Suprapubic skin (tissue), 4 donors: ENCODE measurements around the gene TMCO4. TPM values are rescaled to one million over a fixed set of nuclear protein-coding genes. Genes with fewer than 3 reads are reported as not detected.

Source experiments
- DNase-seq, 2 donors: peaks; one replicate each; pipeline ENCODE4 v3.0.0-alpha.2; 2019; ENCODE audit warnings: low spot score in 2 of 2
- H3K27ac ChIP-seq: fragments of 200-600 bp; sonication (generic); one replicate; pipeline ENCODE4 v1.5.1; 2019
- H3K27me3 ChIP-seq: fragments of 200-600 bp; sonication (generic); one replicate; pipeline ENCODE4 v1.5.1; 2019
- H3K36me3 ChIP-seq: fragments of 200-600 bp; sonication (generic); one replicate; pipeline ENCODE4 v1.5.1; 2019
- H3K4me1 ChIP-seq: fragments of 200-600 bp; sonication (generic); one replicate; pipeline ENCODE4 v1.5.1; 2019
- H3K4me3 ChIP-seq: fragments of 200-600 bp; sonication (generic); one replicate; pipeline ENCODE4 v1.5.1; 2019; ENCODE audit warnings: mild to moderate bottlenecking
- H3K9me3 ChIP-seq: fragments of 200-600 bp; sonication (generic); one replicate; pipeline ENCODE4 v1.5.1; 2019
- CTCF ChIP-seq, 2 donors: fragments of 200-600 bp in 1 of 2; fragments of 450-650 bp in 1 of 2; sonication (generic) in 1 of 2; IDR thresholded peaks; one replicate each; pipeline ENCODE4 v1.5.1; 2016 to 2019; ENCODE audit warnings: antibody characterized with exemption in 2 of 2, mild to moderate bottlenecking in 1 of 2, moderate library complexity in 1 of 2
- EP300 ChIP-seq: sonication (generic); formaldehyde crosslinking; IDR thresholded peaks from one replicate; pipeline ENCODE4 v1.6.1; 2017; ENCODE audit warnings: antibody characterized with exemption
- POLR2A ChIP-seq, 2 donors: fragments of 450-650 bp; IDR thresholded peaks; one replicate each; pipeline ENCODE4 v1.6.1; 2017; ENCODE audit warnings: antibody characterized with exemption in 2 of 2, mild to moderate bottlenecking in 2 of 2, moderate library complexity in 2 of 2
- POLR2AphosphoS5 ChIP-seq, 3 donors: sonication (generic); formaldehyde crosslinking; IDR thresholded peaks; one replicate each; pipeline ENCODE4 v1.6.1; 2017; ENCODE audit warnings: antibody characterized with exemption in 3 of 3
- WGBS: methylation state at CpG from one replicate; pipeline ENCODE4 v1.1.5; 2018; 5-methylcytosine and 5-hydroxymethylcytosine counted together
- total RNA-seq, 4 donors: library from RNA; depleted of rRNA; stranded (reverse); fragments of >200 nt; gene quantifications; one replicate each; pipeline ENCODE4 v1.1.0, GENCODE V29; 2016

The TMCO4 gene
- total RNA-seq, 4 donors from 2014 or later, result 11.6 to 23.8 (median 15.0) TPM

- H3K4me1 ChIP-seq, result no peaks in the 10 kb centered on the region
- H3K9me3 ChIP-seq, result no peaks in the 10 kb centered on the region
- no peak for DNase-seq
- TF ChIP-seq POLR2A (IDR thresholded peaks at IDR 0.05) (no peak), CTCF (IDR thresholded peaks at IDR 0.05) (no peak), POLR2AphosphoS5 (IDR thresholded peaks at IDR 0.05) (no peak), EP300 (no peak)
- peaks cover 15% of the 10 kb centered on the region for H3K27me3 ChIP-seq
- H3K36me3 ChIP-seq, result no peaks in the 10 kb centered on the region
- H3K4me3 ChIP-seq, result no peak overlapping the region
- H3K27ac ChIP-seq, result no peak overlapping the region
- WGBS, result 33% methylated on average over 6 of the region's 6 CpGs
Observed at GRCh38 chr1:19825298-19825697, 25.6 kb upstream of the TMCO4 start.

GRCh38 chr1:19824541-19824940 is 24.8 kb upstream of the TMCO4 start:
- no peak overlapping the region for H3K27ac ChIP-seq
- peaks cover 10% of the 10 kb centered on the region for H3K27me3 ChIP-seq
- no peak for DNase-seq
- TF ChIP-seq POLR2A (IDR thresholded peaks at IDR 0.05) (no peak), CTCF (IDR thresholded peaks at IDR 0.05) (no peak), POLR2AphosphoS5 (IDR thresholded peaks at IDR 0.05) (no peak), EP300 (no peak)
- no peaks in the 10 kb centered on the region for H3K9me3 ChIP-seq
- no peak overlapping the region for H3K4me3 ChIP-seq
- no peaks in the 10 kb centered on the region for H3K36me3 ChIP-seq
- no peaks in the 10 kb centered on the region for H3K4me1 ChIP-seq
- WGBS, result 62% methylated on average over 4 of the region's 4 CpGs

DNA sequence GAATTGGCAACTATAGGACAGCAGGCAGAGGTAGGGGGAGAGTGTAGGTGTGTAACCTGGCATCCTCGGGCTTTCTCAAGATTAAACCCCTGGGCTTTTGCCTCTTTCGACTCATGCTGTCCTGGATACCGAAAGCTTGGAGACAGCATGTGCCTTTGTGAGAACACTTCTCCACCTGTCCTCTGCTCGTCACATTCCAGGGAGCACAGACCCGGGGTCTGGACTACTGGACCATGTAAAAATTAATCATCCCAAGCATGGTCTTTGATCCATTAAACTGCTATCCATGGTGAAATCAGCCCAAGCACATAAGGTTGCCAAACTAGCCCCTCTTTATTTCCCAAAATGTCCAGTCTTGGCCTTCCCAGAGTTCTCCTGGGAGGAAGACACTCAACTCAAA is 24.3 kb upstream of the TMCO4 start:
- no peaks in the 10 kb centered on the region for H3K4me1 ChIP-seq
- 73% methylated on average over 5 of the region's 5 CpGs for WGBS
- H3K4me3 ChIP-seq, result no peak overlapping the region
- DNase-seq, result no peak
- no peaks in the 10 kb centered on the region for H3K36me3 ChIP-seq
- H3K9me3 ChIP-seq, result no peaks in the 10 kb centered on the region
- TF ChIP-seq POLR2AphosphoS5 (IDR thresholded peaks at IDR 0.05) (no peak), POLR2A (IDR thresholded peaks at IDR 0.05) (no peak), CTCF (IDR thresholded peaks at IDR 0.05) (no peak), EP300 (no peak)
- peaks cover 10% of the 10 kb centered on the region for H3K27me3 ChIP-seq
- no peak overlapping the region for H3K27ac ChIP-seq

DNA sequence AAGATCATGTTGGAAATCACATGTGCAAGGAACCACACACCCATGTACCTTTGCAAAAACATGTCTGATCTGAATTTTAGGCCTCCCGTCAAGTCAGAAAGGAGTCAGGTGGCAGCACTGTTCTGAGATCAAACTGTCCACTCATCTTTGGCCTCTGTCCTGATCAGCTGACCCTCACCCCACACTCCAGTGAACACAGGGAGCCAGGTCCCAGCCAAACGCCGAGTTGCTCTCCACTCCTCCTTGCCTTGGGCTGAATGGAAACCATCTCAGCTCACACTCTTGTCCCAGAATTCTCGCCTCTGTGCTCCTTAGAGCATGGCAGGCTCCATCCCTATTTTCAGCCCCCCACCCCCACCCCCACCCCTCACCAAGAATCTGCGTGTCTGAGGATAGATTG is 20.0 kb upstream of the TMCO4 start:
- 64% methylated on average over 5 of the region's 5 CpGs for WGBS

GRCh38 chr1:19818324-19818723 is 18.6 kb upstream of the TMCO4 start:
- Histone ChIP-seq H3K27ac (no peak overlapping the region), H3K4me3 (no peak overlapping the region), H3K9me3 (no peaks in the 10 kb centered on the region), H3K36me3 (no peaks in the 10 kb centered on the region), H3K4me1 (no peaks in the 10 kb centered on the region), H3K27me3 (no peaks in the 10 kb centered on the region)
- TF ChIP-seq POLR2AphosphoS5 (IDR thresholded peaks at IDR 0.05) (no peak), CTCF (IDR thresholded peaks at IDR 0.05) (no peak), EP300 (no peak), POLR2A (IDR thresholded peaks at IDR 0.05) (no peak)
- 83% methylated on average over 3 of the region's 3 CpGs for WGBS
- DNase-seq, result no peak

More for the DNA sequence above, 20.0 kb upstream of the TMCO4 start:
- TF ChIP-seq EP300 (no peak), CTCF (IDR thresholded peaks at IDR 0.05) (no peak), POLR2A (IDR thresholded peaks at IDR 0.05) (no peak), POLR2AphosphoS5 (IDR thresholded peaks at IDR 0.05) (no peak)
- Histone ChIP-seq H3K27me3 (no peaks in the 10 kb centered on the region), H3K36me3 (no peaks in the 10 kb centered on the region), H3K4me1 (no peaks in the 10 kb centered on the region), H3K27ac (no peak overlapping the region), H3K4me3 (no peak overlapping the region), H3K9me3 (no peaks in the 10 kb centered on the region)
- DNase-seq, result peak in 1 of 2 donors; percentile 53
